GM13977 (cell line): ENCODE data around the gene PAK5.

Source experiments
- DNase-seq: peaks from one replicate; pipeline ENCODE4 v3.0.0; 2012; ENCODE audit warnings: low spot score
- CTCF ChIP-seq: IDR thresholded peaks from 2 replicates; pipeline ENCODE4 v1.5.1; 2012; ENCODE audit warnings: mild to moderate bottlenecking, control low read depth; ENCODE audit not compliant: insufficient read depth; ENCODE audit errors: extremely low read depth, missing control alignments
- in situ Hi-C: fragments of 300-500 bp; cut with MboI; formaldehyde crosslinking; loops from one replicate; pipeline ENCODE4 v1.12.0; 2022; ENCODE audit warnings: low sequenced_read_pairs, low pct_unique_long_range_greater_than_20kb, mixed read lengths, inconsistent platforms; ENCODE audit not compliant: unreplicated experiment

PAK5 gene

GRCh38 chr20:9602847-9603183, 236.1 kb downstream of the PAK5 start:
- no peak for TF ChIP-seq CTCF
- in situ Hi-C loops = loop anchor here (10.0 to 25.0 kb wide), 4 partner anchors 88 to 834 kb away; partner anchors contain the start of genes LAMP5, MKKS and SLX4IP
- no peak for DNase-seq

- in situ Hi-C loops = loop anchor here (10.0 to 25.0 kb wide), 4 partner anchors 86 to 837 kb away; partner anchors contain the start of genes LAMP5, MKKS and SLX4IP
- TF ChIP-seq CTCF = no peak
- DNase-seq = no peak
These were observed 238.3 kb downstream of the PAK5 start for GRCh38 chr20:9600562-9600961.

- in situ Hi-C loops = no loop called here
- no peak for DNase-seq
- TF ChIP-seq CTCF = no peak
These were observed 241.3 kb downstream of the PAK5 start for GRCh38 chr20:9597547-9597946.

GRCh38 chr20:9595763-9596162, 243.1 kb downstream of the PAK5 start:
- in situ Hi-C loops = no loop called here
- DNase-seq = no peak
- TF ChIP-seq CTCF = no peak

GRCh38 chr20:9594284-9594875, 244.5 kb downstream of the PAK5 start:
- in situ Hi-C loops = no loop called here
- no peak for DNase-seq
- no peak for TF ChIP-seq CTCF

GRCh38 chr20:9592419-9592818, 246.5 kb downstream of the PAK5 start:
- no peak for DNase-seq
- no peak for TF ChIP-seq CTCF
- in situ Hi-C loops = no loop called here
